Activated CD8-positive, alpha-beta T cell treated with anti-CD3 and anti-CD28 coated beads for 36 hours (primary cell): Measurements from ENCODE around the gene USO1. TPM values are rescaled to one million over a fixed set of nuclear protein-coding genes. Genes with fewer than 3 reads are reported as not detected.
"Not testable (repeated sequence)": the region's sequence is repeated elsewhere in the genome, so short reads cannot be mapped to it uniquely, and the experiment has no call there.

Source experiments
- ATAC-seq: fragments of 200-7000 bp; cut with Tn5 transposase; one replicate; pipeline ENCODE4 v1.10.0; 2021; ENCODE audit warnings: mild to moderate bottlenecking, moderate library complexity
- CTCF ChIA-PET: fragments of 350-600 bp; sonication (Branson Sonifier 250); formaldehyde crosslinking; loops from one replicate; lab custom pipeline; 2021; ENCODE audit warnings: antibody characterized with exemption; lab: Charles Lee
- POLR2A ChIA-PET: fragments of 350-600 bp; sonication (Branson Sonifier 250); formaldehyde crosslinking; loops from one replicate; lab custom pipeline; 2021; ENCODE audit warnings: antibody characterized with exemption; lab: Charles Lee
- DNase-seq: peaks from one replicate; pipeline ENCODE4 v3.0.0-alpha.2; 2020
- H3K27ac Mint-ChIP-seq: one replicate; pipeline ENCODE4 v1.8.0; 2021; ENCODE audit warnings: mild to moderate bottlenecking, mixed read lengths
- H3K27me3 Mint-ChIP-seq: one replicate; pipeline ENCODE4 v1.8.0; 2021; ENCODE audit warnings: mixed read lengths
- H3K36me3 Mint-ChIP-seq: one replicate; pipeline ENCODE4 v1.8.0; 2021; ENCODE audit warnings: low read depth, mixed read lengths
- H3K4me1 Mint-ChIP-seq: one replicate; pipeline ENCODE4 v1.8.0; 2021; ENCODE audit warnings: low read depth, mixed read lengths
- H3K4me3 Mint-ChIP-seq: one replicate; pipeline ENCODE4 v1.8.0; 2021; ENCODE audit warnings: mild to moderate bottlenecking, moderate library complexity, mixed read lengths
- H3K9me3 Mint-ChIP-seq: one replicate; pipeline ENCODE4 v1.8.0; 2021; ENCODE audit warnings: mixed read lengths
- CTCF ChIP-seq: fragments of 200-600 bp; IDR thresholded peaks from one replicate; pipeline ENCODE4 v1.8.0; 2022; ENCODE audit warnings: antibody characterized with exemption, mild to moderate bottlenecking
- intact Hi-C: fragments of 100-400 bp; cut with micrococcal nuclease; formaldehyde crosslinking; loops from one replicate; pipeline ENCODE4 v1.10.0; 2022
- total RNA-seq, 2 experiments: library from RNA; stranded (reverse); gene quantifications; one replicate each; pipeline ENCODE4 v1.2.3, GENCODE V29; 2021

Gene USO1
- total RNA-seq, 2 experiments from 2014 or later: 50.5 to 52.0 TPM

GRCh38 chr4:75724867-75725724 is 719 bp downstream of the USO1 start:
- ChIA-PET CTCF (interaction anchor here (0.6 to 4.2 kb wide), 22 partner anchors 8 to 464 kb away, joined by 3 to 63 read pairs (median 7); partner anchors contain the start of genes G3BP2, NAAA, RCHY1 and THAP6), POLR2A (interaction anchor here (0.8 to 3.8 kb wide), 12 partner anchors 8 to 81 kb away, joined by 3 to 50 read pairs (median 4); partner anchors contain the start of gene G3BP2)
- Mint-ChIP-seq H3K27me3 (no peaks in the 10 kb centered on the region), H3K9me3 (no peaks in the 10 kb centered on the region), H3K4me3 (peak overlapping the region; percentile 91), H3K27ac (peak overlapping the region; percentile 96), H3K4me1 (peaks cover 47% of the 10 kb centered on the region), H3K36me3 (peaks cover 14% of the 10 kb centered on the region)
- ATAC-seq: peak; percentile 32
- intact Hi-C loops: loop anchor here (1.0 to 5.0 kb wide), 2 partner anchors 53 to 68 kb away; no protein-coding TSS in a partner anchor
- DNase-seq: peak; percentile 76
- no peak for TF ChIP-seq CTCF

- intact Hi-C loops, H3K27me3 Mint-ChIP-seq, ATAC-seq, H3K27ac Mint-ChIP-seq, H3K9me3 Mint-ChIP-seq, DNase-seq: not testable (repeated sequence)
- peak overlapping the region; percentile 91 for H3K4me3 Mint-ChIP-seq
- peaks cover 14% of the 10 kb centered on the region for H3K36me3 Mint-ChIP-seq
- H3K4me1 Mint-ChIP-seq: peaks cover 49% of the 10 kb centered on the region
- ChIA-PET CTCF (interaction anchor here (0.6 to 4.2 kb wide), 3 partner anchors 70 to 463 kb away, joined by 3 to 63 read pairs (median 9); no protein-coding TSS in a partner anchor), POLR2A (interaction anchor here (1.1 to 3.8 kb wide), 7 partner anchors 11 to 82 kb away, joined by 3 to 50 read pairs (median 8); partner anchors contain the start of gene G3BP2)
Measured at GRCh38 chr4:75725942-75726538, 1.7 kb downstream of the USO1 start.

GRCh38 chr4:75726577-75726976 is 2.2 kb downstream of the USO1 start:
- Mint-ChIP-seq H3K4me1 (peaks cover 49% of the 10 kb centered on the region), H3K36me3 (peaks cover 14% of the 10 kb centered on the region), H3K27ac (peak overlapping the region; percentile 6), H3K9me3 (no peaks in the 10 kb centered on the region), H3K4me3 (peak overlapping the region; percentile 91), H3K27me3 (no peaks in the 10 kb centered on the region)
- DNase-seq (no peak), ATAC-seq (no peak)
- TF ChIP-seq CTCF: no peak
- ChIA-PET CTCF (interaction anchor here (0.7 to 2.3 kb wide), 3 partner anchors 17 to 169 kb away, joined by 3 to 9 read pairs (median 4); no protein-coding TSS in a partner anchor), POLR2A (interaction anchor here (1.1 kb wide), 2 partner anchors 43 to 71 kb away, joined by 3 read pairs; no protein-coding TSS in a partner anchor)
- intact Hi-C loops: no loop called here

GRCh38 chr4:75727073-75727472 is 2.7 kb downstream of the USO1 start:
- Mint-ChIP-seq H3K4me3 (peak overlapping the region; percentile 91), H3K36me3 (peaks cover 16% of the 10 kb centered on the region)

More at GRCh38 chr4:75727073-75727472, 2.7 kb downstream of the USO1 start:
- ChIA-PET POLR2A (interaction anchor here (1.1 kb wide), 2 partner anchors 43 to 72 kb away, joined by 3 read pairs; no protein-coding TSS in a partner anchor), CTCF (interaction anchor here (0.7 to 2.3 kb wide), 4 partner anchors 18 to 169 kb away, joined by 3 to 9 read pairs (median 4); no protein-coding TSS in a partner anchor)
- DNase-seq (no peak), ATAC-seq (no peak)
- no peak for TF ChIP-seq CTCF
- peaks cover 49% of the 10 kb centered on the region for H3K4me1 Mint-ChIP-seq
- no peaks in the 10 kb centered on the region for H3K27me3 Mint-ChIP-seq
- no peaks in the 10 kb centered on the region for H3K9me3 Mint-ChIP-seq
- intact Hi-C loops: no loop called here
- H3K27ac Mint-ChIP-seq: peak overlapping the region; percentile 6
